H9 (cell line): ENCODE measurements around the gene OR9Q2. TPM values are rescaled to one million over a fixed set of nuclear protein-coding genes. Genes with fewer than 3 reads are reported as not detected.

Source experiments
- DNase-seq: peaks from one replicate; pipeline ENCODE4 v3.0.0-alpha.2; 2017
- H2AFZ ChIP-seq: one replicate; pipeline ENCODE4 v1.6.1; 2013; ENCODE audit warnings: mild to moderate bottlenecking, low read length, control low read depth, moderate library complexity
- H2AK5ac ChIP-seq: 2 replicates; pipeline ENCODE4 v1.6.1; 2013; ENCODE audit warnings: low read length, control low read depth, mixed read lengths; ENCODE audit not compliant: insufficient read length
- H2BK120ac ChIP-seq: one replicate; pipeline ENCODE4 v1.6.1; 2013; ENCODE audit warnings: low read depth, mild to moderate bottlenecking, low read length, control low read depth, inconsistent platforms; ENCODE audit not compliant: poor library complexity, severe bottlenecking
- H2BK12ac ChIP-seq: 2 replicates; pipeline ENCODE4 v1.6.1; 2013; ENCODE audit warnings: low read length, control low read depth, mixed read lengths, low read depth; ENCODE audit not compliant: insufficient read length
- H2BK15ac ChIP-seq: 2 replicates; pipeline ENCODE4 v1.6.1; 2013; ENCODE audit warnings: low read depth, low read length, control low read depth
- H2BK20ac ChIP-seq: one replicate; pipeline ENCODE4 v1.6.1; 2013; ENCODE audit warnings: low read depth, mild to moderate bottlenecking, low read length, control low read depth, inconsistent platforms; ENCODE audit not compliant: poor library complexity, severe bottlenecking
- H2BK5ac ChIP-seq: 2 replicates; pipeline ENCODE4 v1.6.1; 2013; ENCODE audit warnings: low read length, control low read depth, mixed read lengths; ENCODE audit not compliant: insufficient read length
- H3K14ac ChIP-seq: 2 replicates; pipeline ENCODE4 v1.6.1; 2013; ENCODE audit warnings: low read length, control low read depth; ENCODE audit not compliant: insufficient read depth
- H3K18ac ChIP-seq: 2 replicates; pipeline ENCODE4 v1.6.1; 2013; ENCODE audit warnings: low read depth, mild to moderate bottlenecking, mixed read lengths, low read length, control low read depth; ENCODE audit not compliant: insufficient read length
- H3K23ac ChIP-seq: 2 replicates; pipeline ENCODE4 v1.6.1; 2013; ENCODE audit warnings: low read length, control low read depth, mixed read lengths, low read depth; ENCODE audit not compliant: insufficient read length
- H3K23me2 ChIP-seq: 2 replicates; pipeline ENCODE4 v1.6.1; 2013; ENCODE audit warnings: low read depth, mild to moderate bottlenecking, mixed read lengths, low read length, control low read depth; ENCODE audit not compliant: insufficient read length, poor library complexity, severe bottlenecking
- H3K27ac ChIP-seq: 2 replicates; pipeline ENCODE4 v1.5.1; 2013; ENCODE audit warnings: low read length, control low read depth, mixed read lengths, low read depth; ENCODE audit not compliant: insufficient read length
- H3K27me3 ChIP-seq: 2 replicates; pipeline ENCODE4 v1.6.1; 2013; ENCODE audit warnings: low read length, control low read depth, inconsistent platforms; ENCODE audit not compliant: insufficient read depth
- H3K4ac ChIP-seq: 2 replicates; pipeline ENCODE4 v1.6.1; 2013; ENCODE audit warnings: low read depth, mild to moderate bottlenecking, control low read depth, inconsistent platforms, low read length, moderate library complexity
- H3K4me1 ChIP-seq: 2 replicates; pipeline ENCODE4 v1.6.1; 2013; ENCODE audit warnings: low read length, control low read depth, inconsistent platforms; ENCODE audit not compliant: insufficient read depth
- H3K4me2 ChIP-seq: 2 replicates; pipeline ENCODE4 v1.6.1; 2013; ENCODE audit warnings: low read length, control low read depth, mixed read lengths; ENCODE audit not compliant: insufficient read length, insufficient read depth
- H3K56ac ChIP-seq: 2 replicates; pipeline ENCODE4 v1.6.1; 2013; ENCODE audit warnings: low read depth, mild to moderate bottlenecking, mixed read lengths, low read length, control low read depth; ENCODE audit not compliant: insufficient read length
- H3K79me1 ChIP-seq: 2 replicates; pipeline ENCODE4 v1.6.1; 2013; ENCODE audit warnings: low read depth, mild to moderate bottlenecking, moderate library complexity, low read length, control low read depth, inconsistent platforms; ENCODE audit not compliant: insufficient read depth, poor library complexity, severe bottlenecking
- H3K79me2 ChIP-seq: 2 replicates; pipeline ENCODE4 v1.6.1; 2013; ENCODE audit warnings: low read length, control low read depth, inconsistent platforms; ENCODE audit not compliant: insufficient read depth
- H3K9ac ChIP-seq: 2 replicates; pipeline ENCODE4 v1.6.1; 2013; ENCODE audit warnings: low read length, control low read depth, mixed read lengths; ENCODE audit not compliant: insufficient read length; ENCODE audit errors: extremely low read depth
- H3K9me3 ChIP-seq: one replicate; pipeline ENCODE4 v1.6.1; 2013; ENCODE audit warnings: low read depth, low read length, inconsistent platforms; ENCODE audit not compliant: control insufficient read depth
- H3T11ph ChIP-seq: one replicate; pipeline ENCODE4 v1.6.1; 2013; ENCODE audit warnings: mild to moderate bottlenecking, low read length, control low read depth, inconsistent platforms
- H4K20me1 ChIP-seq: one replicate; pipeline ENCODE4 v1.6.1; 2013; ENCODE audit not compliant: control insufficient read depth, insufficient read length, insufficient read depth
- H4K5ac ChIP-seq: 2 replicates; pipeline ENCODE4 v1.6.1; 2013; ENCODE audit warnings: low read depth, mild to moderate bottlenecking, mixed read lengths, low read length, control low read depth; ENCODE audit not compliant: insufficient read length
- H4K8ac ChIP-seq: replicated peaks from 2 replicates; pipeline ENCODE4 v1.6.1; 2013; ENCODE audit warnings: low read length, control low read depth, mixed read lengths, low read depth; ENCODE audit not compliant: insufficient read length
- H4K91ac ChIP-seq: 2 replicates; pipeline ENCODE4 v1.6.1; 2013; ENCODE audit warnings: low read depth, mild to moderate bottlenecking, moderate library complexity, mixed read lengths, low read length, control low read depth; ENCODE audit not compliant: insufficient read length
- H3K27ac Mint-ChIP-seq, 3 experiments: 2 replicates in 2 of 3; 3 replicates in 1 of 3; pipeline ENCODE4 v1.8.0; 2020 to 2021; ENCODE audit warnings: mixed read lengths in 3 of 3, mild to moderate bottlenecking in 1 of 3, moderate library complexity in 1 of 3
- H3K27me3 Mint-ChIP-seq: 2 replicates; pipeline ENCODE4 v1.8.0; 2021; ENCODE audit warnings: low read depth, mild to moderate bottlenecking, moderate library complexity, mixed read lengths
- H3K36me3 Mint-ChIP-seq, 3 experiments: 2 replicates in 2 of 3; 3 replicates in 1 of 3; pipeline ENCODE4 v1.8.0; 2020 to 2021; ENCODE audit warnings: low read depth in 3 of 3, mixed read lengths in 3 of 3; ENCODE audit not compliant: insufficient read depth in 1 of 3
- H3K4me1 Mint-ChIP-seq, 2 experiments: 2 replicates each; pipeline ENCODE4 v1.8.0; 2020; ENCODE audit warnings: mixed read lengths in 2 of 2
- H3K4me3 Mint-ChIP-seq, 2 experiments: 2 replicates in 1 of 2; 3 replicates in 1 of 2; pipeline ENCODE4 v1.8.0; 2020 to 2021; ENCODE audit warnings: mild to moderate bottlenecking in 2 of 2, mixed read lengths in 2 of 2, moderate library complexity in 1 of 2
- H3K9me3 Mint-ChIP-seq, 2 experiments: 2 replicates in 1 of 2; 3 replicates in 1 of 2; pipeline ENCODE4 v1.8.0; 2020; ENCODE audit warnings: mild to moderate bottlenecking in 2 of 2, mixed read lengths in 2 of 2, moderate library complexity in 1 of 2
- total RNA-seq: library from RNA; stranded (reverse); gene quantifications from 2 replicates; pipeline ENCODE4 v1.2.1, GENCODE V29; 2021
- TF ChIP-seq, protein P1 (sequence below): fragments of 200-600 bp; sonication (generic); conservative IDR thresholded peaks from 3 replicates; pipeline ENCODE4 v1.8.0; 2021; ENCODE audit warnings: antibody characterized with exemption, mild to moderate bottlenecking

The OR9Q2 gene
- total RNA-seq, 1 experiment from 2014 or later: not detected

DNA sequence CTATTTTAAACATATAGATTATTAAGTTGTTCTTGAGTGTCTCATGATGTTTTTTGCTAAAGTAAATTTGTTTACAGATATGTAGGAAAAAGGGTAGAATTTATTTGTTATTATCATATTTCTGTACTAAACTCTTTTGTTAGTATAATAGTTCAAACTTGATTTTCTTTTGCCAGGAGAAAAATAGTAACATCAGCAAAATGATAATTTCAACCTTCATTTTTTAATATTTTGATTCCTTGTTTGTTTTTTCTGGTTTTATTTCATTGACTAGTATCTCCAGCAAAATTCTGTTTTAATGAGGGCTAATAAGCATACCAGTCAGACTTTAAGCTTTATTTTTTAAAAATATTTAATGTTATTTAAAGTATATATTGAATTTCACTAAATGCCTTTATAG, 27.6 kb downstream of the OR9Q2 start:
- DNase-seq: no peak
- no peaks in the 10 kb centered on the region for H3K9me3 ChIP-seq
- no peaks in the 10 kb centered on the region for H3K23me2 ChIP-seq
- H3K4me1 ChIP-seq: no peaks in the 10 kb centered on the region
- no peak overlapping the region for H4K8ac ChIP-seq
- no peak overlapping the region for H4K91ac ChIP-seq
- H2BK12ac ChIP-seq: no peak overlapping the region
- no peak overlapping the region for H3K4ac ChIP-seq
- Mint-ChIP-seq H3K27ac (no peak overlapping the region), H3K27me3 (no peaks in the 10 kb centered on the region), H3K36me3 (no peaks in the 10 kb centered on the region; a peak in 1 of 7 replicates), H3K4me3 (no peak overlapping the region), H3K9me3 (peaks cover 2 to 6% of the 10 kb centered on the region in 2 experiments; a peak in 3 of 5 replicates), H3K4me1 (no peaks in the 10 kb centered on the region)
- H3K4me2 ChIP-seq: no peak overlapping the region
- TF ChIP-seq, protein P1, sequence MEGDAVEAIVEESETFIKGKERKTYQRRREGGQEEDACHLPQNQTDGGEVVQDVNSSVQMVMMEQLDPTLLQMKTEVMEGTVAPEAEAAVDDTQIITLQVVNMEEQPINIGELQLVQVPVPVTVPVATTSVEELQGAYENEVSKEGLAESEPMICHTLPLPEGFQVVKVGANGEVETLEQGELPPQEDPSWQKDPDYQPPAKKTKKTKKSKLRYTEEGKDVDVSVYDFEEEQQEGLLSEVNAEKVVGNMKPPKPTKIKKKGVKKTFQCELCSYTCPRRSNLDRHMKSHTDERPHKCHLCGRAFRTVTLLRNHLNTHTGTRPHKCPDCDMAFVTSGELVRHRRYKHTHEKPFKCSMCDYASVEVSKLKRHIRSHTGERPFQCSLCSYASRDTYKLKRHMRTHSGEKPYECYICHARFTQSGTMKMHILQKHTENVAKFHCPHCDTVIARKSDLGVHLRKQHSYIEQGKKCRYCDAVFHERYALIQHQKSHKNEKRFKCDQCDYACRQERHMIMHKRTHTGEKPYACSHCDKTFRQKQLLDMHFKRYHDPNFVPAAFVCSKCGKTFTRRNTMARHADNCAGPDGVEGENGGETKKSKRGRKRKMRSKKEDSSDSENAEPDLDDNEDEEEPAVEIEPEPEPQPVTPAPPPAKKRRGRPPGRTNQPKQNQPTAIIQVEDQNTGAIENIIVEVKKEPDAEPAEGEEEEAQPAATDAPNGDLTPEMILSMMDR: no peak
- no peak overlapping the region for H3K9ac ChIP-seq
- no peak overlapping the region for H2BK120ac ChIP-seq
- no peak overlapping the region for H2BK5ac ChIP-seq
- no peak overlapping the region for H3K56ac ChIP-seq
- no peak overlapping the region for H3T11ph ChIP-seq
- no peaks in the 10 kb centered on the region for H3K79me2 ChIP-seq
- no peak overlapping the region for H3K27ac ChIP-seq
- H2AK5ac ChIP-seq: no peak overlapping the region
- H3K23ac ChIP-seq: no peak overlapping the region
- no peak overlapping the region for H3K18ac ChIP-seq
- no peak overlapping the region for H2AFZ ChIP-seq
- no peaks in the 10 kb centered on the region for H4K20me1 ChIP-seq
- H2BK15ac ChIP-seq: no peak overlapping the region
- no peak overlapping the region for H2BK20ac ChIP-seq
- H4K5ac ChIP-seq: no peak overlapping the region
- H3K79me1 ChIP-seq: no peaks in the 10 kb centered on the region
- no peak overlapping the region for H3K14ac ChIP-seq
- no peaks in the 10 kb centered on the region for H3K27me3 ChIP-seq
